Mesodermal cell (in vitro differentiated cells): ENCODE measurements around the gene DRAXIN.

Experiments
- H3K27ac ChIP-seq: 2 replicates; pipeline ENCODE4 v1.7.0; 2013; ENCODE audit warnings: mild to moderate bottlenecking, low read depth, low read length, moderate library complexity; ENCODE audit not compliant: severe bottlenecking
- H3K36me3 ChIP-seq: 2 replicates; pipeline ENCODE4 v1.7.1; 2013; ENCODE audit warnings: mild to moderate bottlenecking, low read length, moderate library complexity; ENCODE audit not compliant: control insufficient read depth, insufficient read depth
- H3K4me1 ChIP-seq: one replicate; pipeline ENCODE4 v1.7.1; 2013; ENCODE audit warnings: mild to moderate bottlenecking, low read length; ENCODE audit not compliant: insufficient read depth, control insufficient read depth, poor library complexity, severe bottlenecking
- H3K4me3 ChIP-seq: 2 replicates; pipeline ENCODE4 v1.7.0; 2013; ENCODE audit warnings: low read length, control low read depth, mild to moderate bottlenecking; ENCODE audit not compliant: insufficient read depth, poor library complexity, severe bottlenecking; ENCODE audit errors: extremely low read depth
- H3K9me3 ChIP-seq: 2 replicates; pipeline ENCODE4 v1.7.1; 2013; ENCODE audit warnings: mild to moderate bottlenecking, low read length, moderate library complexity; ENCODE audit not compliant: control insufficient read depth
- WGBS, 2 experiments: methylation state at CpG; one replicate each; pipeline ENCODE4 v1.1.5; 2013; ENCODE audit warnings: missing lambda C conversion rate in 2 of 2; ENCODE audit not compliant: insufficient coverage in 2 of 2; 5-methylcytosine and 5-hydroxymethylcytosine counted together

Gene DRAXIN

DNA sequence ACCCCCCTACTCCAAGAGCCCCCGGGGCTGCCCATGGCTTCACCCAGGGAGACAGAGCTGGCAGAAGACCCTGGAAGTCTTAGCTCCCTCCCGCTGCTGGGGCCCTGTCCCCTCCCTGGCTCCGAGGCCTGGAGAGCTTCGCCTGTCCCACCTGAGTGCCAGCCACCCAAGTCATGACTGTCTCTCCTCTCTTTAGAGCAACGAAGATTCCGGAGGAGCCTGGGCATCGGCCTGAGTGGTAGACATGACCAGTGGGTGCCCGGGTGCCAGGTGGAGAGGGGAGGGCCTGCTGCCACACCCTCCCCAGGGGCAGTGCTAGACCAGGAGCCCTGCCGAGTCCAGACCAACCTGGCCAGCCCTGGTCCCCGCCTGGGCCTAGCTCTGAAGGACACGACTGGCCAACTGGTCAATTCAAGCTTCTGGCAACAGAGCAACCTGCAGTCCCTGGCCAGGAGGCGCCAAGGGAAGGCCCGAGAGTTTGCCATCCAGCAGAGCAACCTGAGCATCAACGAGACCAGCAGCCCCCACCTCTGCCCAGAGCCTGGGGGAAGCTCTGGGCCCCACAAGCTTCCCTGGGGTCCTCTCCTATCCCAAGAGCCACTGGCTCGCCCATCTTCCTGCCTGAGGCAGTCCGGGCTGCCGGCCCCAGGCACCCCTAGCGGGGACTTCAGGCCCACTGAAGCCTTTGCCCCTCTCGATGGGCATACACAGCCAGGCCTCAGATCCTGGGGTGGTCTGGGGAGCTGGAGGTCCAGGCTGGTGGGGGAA is 74.3 kb downstream of the DRAXIN start:
- H3K4me1 ChIP-seq = no peaks in the 10 kb centered on the region
- no peaks in the 10 kb centered on the region for H3K9me3 ChIP-seq
- H3K36me3 ChIP-seq = no peaks in the 10 kb centered on the region
- 87 to 90% methylated on average over 8 to 17 of the region's 19 CpGs for WGBS, 2 experiments
- no peak overlapping the region for H3K27ac ChIP-seq
- H3K4me3 ChIP-seq = no peak overlapping the region

DNA sequence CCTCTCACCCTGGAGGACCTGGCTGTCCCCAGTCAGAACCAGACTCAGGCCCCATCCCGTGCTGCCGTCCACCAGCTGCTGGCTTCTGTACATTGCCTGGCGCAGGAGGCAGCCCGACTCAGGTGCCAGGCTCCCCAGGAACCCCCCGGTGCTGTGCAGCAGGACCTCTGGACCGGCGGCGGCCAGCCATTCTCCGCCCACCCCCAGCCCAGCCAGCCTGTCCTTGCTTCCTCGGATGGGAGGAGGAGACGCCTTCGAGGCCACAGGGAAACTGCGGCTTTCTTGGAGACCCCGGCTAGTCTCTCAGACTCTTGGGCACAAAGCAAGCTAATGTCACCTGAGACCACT is 74.9 kb downstream of the DRAXIN start:
- H3K4me3 ChIP-seq = no peak overlapping the region
- H3K9me3 ChIP-seq = no peaks in the 10 kb centered on the region
- H3K36me3 ChIP-seq = no peaks in the 10 kb centered on the region
- no peaks in the 10 kb centered on the region for H3K4me1 ChIP-seq
- H3K27ac ChIP-seq = no peak overlapping the region
- 85 to 89% methylated on average over 13 to 14 of the region's 14 CpGs for WGBS, 2 experiments

DNA sequence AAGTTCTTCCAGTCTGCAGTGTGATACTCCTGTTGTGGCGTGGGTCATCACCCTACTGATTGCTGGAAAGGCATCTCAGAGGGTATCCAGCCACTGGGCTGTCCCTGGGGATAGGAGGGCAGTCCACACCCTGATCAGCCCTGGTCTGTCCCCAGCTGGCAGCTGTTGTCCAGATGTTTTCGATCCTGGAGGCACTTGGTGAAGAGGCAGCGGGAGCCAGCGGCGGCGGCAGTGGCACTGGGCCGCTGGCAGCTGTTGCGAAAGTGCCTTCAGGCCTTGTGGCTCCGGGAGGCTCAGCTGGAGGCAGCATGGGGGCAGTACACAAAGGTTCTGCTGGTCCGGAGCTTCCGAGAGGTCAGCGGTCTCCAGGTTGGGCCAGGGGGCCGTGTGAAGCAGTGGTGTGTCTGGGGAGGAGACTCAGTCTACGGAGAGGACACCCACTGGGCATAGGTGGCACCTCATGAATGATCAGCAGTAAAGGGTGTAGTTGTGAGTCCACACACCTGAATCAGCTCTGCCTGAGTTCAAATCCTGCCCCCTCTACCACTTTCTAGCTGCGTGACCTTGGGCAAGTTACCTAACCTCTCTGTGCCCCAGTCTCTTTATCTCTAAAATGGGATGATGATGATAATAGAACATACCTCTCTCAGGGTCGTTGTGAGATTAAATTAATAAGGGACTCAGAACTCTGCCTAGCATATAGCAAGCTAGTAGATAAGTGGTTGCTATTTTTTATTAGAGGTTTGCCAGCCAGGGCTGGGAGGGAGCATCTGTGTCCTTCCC is 76.6 kb downstream of the DRAXIN start:
- 76% methylated on average over 11 to 13 of the region's 16 CpGs for WGBS, 2 experiments
- Histone ChIP-seq H3K27ac (no peak overlapping the region), H3K9me3 (no peaks in the 10 kb centered on the region), H3K4me3 (no peak overlapping the region), H3K4me1 (no peaks in the 10 kb centered on the region), H3K36me3 (no peaks in the 10 kb centered on the region)

DNA sequence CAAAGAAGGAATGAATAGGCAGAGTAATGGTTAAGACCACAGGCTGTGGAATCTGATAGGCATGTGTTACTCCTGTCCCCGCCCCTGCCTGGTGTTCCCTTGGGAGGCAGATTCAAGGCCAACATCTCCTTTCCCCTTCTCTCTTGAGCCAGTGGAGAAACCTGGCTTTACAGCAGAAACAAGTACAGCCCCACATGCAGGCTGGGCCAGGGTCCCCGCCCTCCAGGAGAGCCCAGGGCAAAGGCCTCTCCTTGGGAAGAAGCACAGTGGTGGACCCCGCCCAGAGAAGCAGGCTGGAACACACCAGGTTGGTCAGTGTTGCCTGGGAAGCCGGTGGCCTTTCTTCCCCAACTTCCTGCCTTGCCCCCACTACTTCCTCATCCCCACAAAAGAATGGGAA is 77.3 kb downstream of the DRAXIN start:
- H3K27ac ChIP-seq = no peak overlapping the region
- no peaks in the 10 kb centered on the region for H3K9me3 ChIP-seq
- no peaks in the 10 kb centered on the region for H3K36me3 ChIP-seq
- no peaks in the 10 kb centered on the region for H3K4me1 ChIP-seq
- WGBS, 2 experiments = 63 to 90% methylated on average over 2 of the region's 4 CpGs
- H3K4me3 ChIP-seq = no peak overlapping the region

GRCh38 chr1:11769274-11769673 is 77.8 kb downstream of the DRAXIN start:
- H3K9me3 ChIP-seq = no peaks in the 10 kb centered on the region
- no peak overlapping the region for H3K4me3 ChIP-seq
- no peaks in the 10 kb centered on the region for H3K4me1 ChIP-seq
- WGBS, 2 experiments = 81 to 94% methylated on average over 4 of the region's 4 CpGs
- no peak overlapping the region for H3K27ac ChIP-seq
- H3K36me3 ChIP-seq = no peaks in the 10 kb centered on the region

DNA sequence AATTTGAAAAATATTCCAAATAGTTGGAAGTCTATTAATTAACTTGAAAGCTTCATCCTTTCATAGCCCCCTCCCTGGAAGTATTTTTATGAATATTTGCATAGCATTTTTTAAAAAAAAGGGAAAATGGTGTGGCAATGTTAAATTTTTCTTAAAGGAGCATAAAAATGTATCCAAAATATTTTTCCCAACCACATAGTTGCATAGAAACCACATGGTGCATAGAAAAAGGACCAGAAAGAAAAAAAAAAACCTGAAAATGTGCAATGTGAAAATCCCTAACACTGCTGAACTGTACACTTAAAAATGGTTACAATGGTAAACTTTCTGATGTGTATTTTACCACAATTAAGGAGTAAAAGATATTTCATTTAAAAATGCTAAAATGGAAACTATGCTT is 78.5 kb downstream of the DRAXIN start:
- H3K36me3 ChIP-seq = no peaks in the 10 kb centered on the region
- no peaks in the 10 kb centered on the region for H3K4me1 ChIP-seq
- no peaks in the 10 kb centered on the region for H3K9me3 ChIP-seq
- no peak overlapping the region for H3K4me3 ChIP-seq
- H3K27ac ChIP-seq = no peak overlapping the region

- H3K4me3 ChIP-seq = no peak overlapping the region
- H3K4me1 ChIP-seq = no peaks in the 10 kb centered on the region
- 81 to 84% methylated on average over 7 to 10 of the region's 11 CpGs for WGBS, 2 experiments
- H3K27ac ChIP-seq = no peak overlapping the region
- no peaks in the 10 kb centered on the region for H3K9me3 ChIP-seq
- H3K36me3 ChIP-seq = no peaks in the 10 kb centered on the region
These were observed 80.1 kb downstream of the DRAXIN start for GRCh38 chr1:11771481-11772043.

- no peak overlapping the region for H3K4me3 ChIP-seq
- H3K4me1 ChIP-seq = no peaks in the 10 kb centered on the region
- H3K27ac ChIP-seq = no peak overlapping the region
- 87 to 94% methylated on average over 3 to 4 of the region's 5 CpGs for WGBS, 2 experiments
- no peaks in the 10 kb centered on the region for H3K36me3 ChIP-seq
- H3K9me3 ChIP-seq = no peaks in the 10 kb centered on the region
These were observed 80.9 kb downstream of the DRAXIN start for GRCh38 chr1:11772458-11772857.

- no peaks in the 10 kb centered on the region for H3K36me3 ChIP-seq
- H3K9me3 ChIP-seq = no peaks in the 10 kb centered on the region
- no peak overlapping the region for H3K4me3 ChIP-seq
- no peak overlapping the region for H3K27ac ChIP-seq
- H3K4me1 ChIP-seq = no peaks in the 10 kb centered on the region
- WGBS, 2 experiments = 93% methylated on average over 6 to 7 of the region's 9 CpGs
These were observed 83.2 kb downstream of the DRAXIN start for GRCh38 chr1:11774753-11775152.
